GM18508 (cell line): Measurements from ENCODE around the gene ANKRD6.

Experiments used
- ATAC-seq: cut with Tn5 transposase; IDR thresholded peaks from one replicate; pipeline ENCODE4 v1.9.1; 2021; ENCODE audit warnings: moderate number of reproducible peaks; ENCODE audit not compliant: insufficient read depth, unreplicated experiment

The ANKRD6 gene

DNA sequence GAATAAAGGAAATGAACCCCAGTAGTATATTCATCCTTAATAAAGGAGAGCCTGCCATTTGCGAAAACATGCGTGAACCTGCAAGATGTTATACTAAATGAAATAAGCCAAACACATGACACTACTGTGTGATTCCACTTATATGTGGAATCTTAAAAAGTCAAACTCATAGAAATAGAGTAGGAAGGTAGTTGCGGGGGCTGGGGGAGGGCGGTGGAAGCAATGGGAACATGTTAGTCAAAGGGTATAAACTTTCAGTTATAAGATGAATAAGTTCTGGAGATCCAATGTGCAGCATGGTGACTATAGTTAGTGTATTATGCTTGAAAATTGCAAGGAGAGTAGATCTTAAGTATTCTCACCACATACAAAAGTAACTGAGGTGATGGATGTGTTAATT lies 72.9 kb downstream of the ANKRD6 start:
- no peak for ATAC-seq

DNA sequence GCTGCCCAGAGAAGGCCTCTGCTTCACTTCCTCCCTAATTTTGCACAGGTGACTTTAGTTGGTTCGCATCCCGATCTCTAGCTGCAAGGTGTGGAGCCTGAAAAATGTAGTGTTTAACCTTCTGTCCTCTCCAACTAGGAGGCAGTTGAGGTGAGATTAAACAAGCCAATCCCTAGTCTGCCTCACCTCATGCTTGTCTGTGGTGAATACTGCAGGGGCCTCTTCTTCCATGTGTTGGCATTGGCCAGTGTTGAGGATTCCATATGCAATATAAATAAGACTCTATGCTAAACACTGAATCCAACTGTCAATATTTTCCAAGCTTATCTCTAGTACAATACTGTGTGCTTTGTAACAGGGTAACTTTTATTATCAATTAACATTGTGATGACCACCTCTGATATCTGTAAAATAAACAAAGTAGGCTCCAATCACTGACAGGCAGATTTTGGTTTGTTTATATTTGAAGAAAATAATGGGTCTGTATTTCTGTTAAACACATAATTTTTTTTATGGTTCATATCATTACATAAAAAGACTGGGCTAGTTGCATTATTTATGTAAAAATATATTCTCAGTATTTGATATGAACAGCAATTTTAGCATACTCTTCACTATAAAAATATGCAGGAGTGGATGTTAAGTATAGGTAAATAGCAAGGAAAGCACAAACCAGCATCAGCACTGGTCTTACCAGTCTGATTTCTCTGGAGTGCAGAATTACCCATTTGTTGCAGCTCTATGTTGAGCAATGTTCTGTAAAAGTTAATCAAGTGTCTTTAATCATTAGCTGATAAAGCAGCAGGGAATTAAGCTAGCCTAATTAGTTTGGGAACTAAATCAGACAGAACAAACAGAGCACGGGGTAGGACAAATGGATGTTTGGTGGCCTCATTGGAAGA lies 74.0 kb downstream of the ANKRD6 start:
- no peak for ATAC-seq

DNA sequence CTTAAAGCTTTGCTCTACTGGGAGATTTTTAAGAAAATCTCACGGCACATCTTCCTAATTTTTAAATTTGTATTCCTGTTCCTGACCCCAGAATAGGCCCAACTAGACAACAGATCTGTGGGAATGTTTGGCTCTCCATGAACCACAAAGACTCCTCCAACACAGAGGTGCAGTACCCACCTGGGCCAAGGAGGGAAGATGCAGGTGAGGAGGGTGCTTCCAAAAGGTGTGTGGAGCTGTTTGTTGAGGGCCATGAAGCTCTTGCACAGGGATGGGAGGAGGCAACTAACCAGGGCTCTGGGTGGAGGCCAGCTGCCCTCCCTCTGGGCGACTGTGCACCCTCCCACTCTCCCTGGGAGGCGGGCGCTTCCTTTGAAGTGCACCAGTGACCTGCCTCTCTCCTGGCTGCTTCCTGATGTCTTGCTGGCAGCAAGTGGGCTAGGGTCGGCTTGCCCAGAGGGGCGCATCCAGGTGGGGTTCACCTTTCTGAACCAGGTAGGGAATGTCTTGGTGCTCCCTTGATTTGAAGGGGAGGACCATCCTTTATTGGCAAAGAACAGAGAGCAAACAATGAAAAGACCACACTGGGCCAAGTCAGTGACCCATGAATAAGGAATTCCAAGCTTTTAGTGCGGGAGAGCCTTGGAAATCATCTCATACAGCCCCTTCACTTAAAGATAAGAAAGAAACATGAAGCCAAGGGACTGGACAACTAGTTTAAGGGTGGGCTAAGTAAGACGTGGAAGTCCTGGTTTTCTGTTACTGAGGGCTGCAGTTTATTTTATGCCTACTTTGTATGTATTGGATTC lies 76.0 kb downstream of the ANKRD6 start:
- no peak for ATAC-seq

- no peak for ATAC-seq
Observed at GRCh38 chr6:89509777-89510281, 76.9 kb downstream of the ANKRD6 start.

DNA sequence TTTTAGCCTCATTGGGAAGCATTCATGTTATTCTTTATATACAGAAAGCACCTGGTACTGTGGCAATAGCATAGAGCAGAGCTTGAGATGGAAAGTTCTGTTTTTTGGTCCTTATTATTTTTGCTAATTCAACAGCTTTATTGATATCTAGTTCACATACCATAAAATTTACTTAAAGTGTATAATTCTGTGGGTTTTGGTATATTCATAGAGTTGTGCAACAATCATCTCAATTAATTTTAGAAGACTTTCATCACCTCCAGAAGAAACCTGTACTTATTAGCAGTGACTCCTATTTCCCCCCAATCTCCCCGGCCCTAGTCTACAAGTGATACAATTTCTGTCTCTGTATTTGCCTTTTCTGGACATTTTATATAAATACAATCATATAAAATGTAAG lies 77.4 kb downstream of the ANKRD6 start:
- no peak for ATAC-seq

DNA sequence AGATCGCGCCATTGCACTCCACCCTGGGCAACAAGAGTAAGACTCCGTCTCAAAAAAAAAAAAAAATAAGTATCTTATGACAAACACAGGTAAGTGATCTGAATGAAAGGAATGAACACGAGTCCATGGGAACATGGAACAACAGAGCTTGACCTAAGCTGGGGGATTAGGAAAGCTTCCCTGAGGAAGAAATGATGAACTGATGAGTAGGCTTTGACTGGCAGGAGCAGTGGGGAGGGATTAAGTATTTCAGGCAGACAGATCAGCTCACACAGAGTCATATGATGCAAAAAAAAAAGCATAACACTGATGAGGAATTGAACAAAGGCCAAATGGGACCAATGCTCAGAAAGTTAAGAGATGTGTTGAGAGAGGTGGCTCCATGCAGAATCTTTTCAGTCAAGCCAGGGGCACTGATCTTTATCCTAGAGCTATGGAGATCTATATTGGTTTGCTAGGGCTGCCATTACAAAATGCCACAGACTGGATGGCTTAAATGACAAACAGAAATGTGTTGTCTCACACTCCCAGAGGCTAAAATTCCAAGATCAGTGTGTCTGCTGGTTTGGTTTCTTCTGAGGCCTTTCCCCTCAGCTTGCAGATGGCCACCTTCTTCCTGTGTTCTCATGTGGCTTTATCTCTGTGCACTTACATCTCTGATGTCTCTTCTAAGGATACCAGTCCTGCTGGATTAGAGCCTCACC lies 85.6 kb downstream of the ANKRD6 start:
- no peak for ATAC-seq

GRCh38 chr6:89520736-89521135 lies 87.8 kb downstream of the ANKRD6 start:
- no peak for ATAC-seq

DNA sequence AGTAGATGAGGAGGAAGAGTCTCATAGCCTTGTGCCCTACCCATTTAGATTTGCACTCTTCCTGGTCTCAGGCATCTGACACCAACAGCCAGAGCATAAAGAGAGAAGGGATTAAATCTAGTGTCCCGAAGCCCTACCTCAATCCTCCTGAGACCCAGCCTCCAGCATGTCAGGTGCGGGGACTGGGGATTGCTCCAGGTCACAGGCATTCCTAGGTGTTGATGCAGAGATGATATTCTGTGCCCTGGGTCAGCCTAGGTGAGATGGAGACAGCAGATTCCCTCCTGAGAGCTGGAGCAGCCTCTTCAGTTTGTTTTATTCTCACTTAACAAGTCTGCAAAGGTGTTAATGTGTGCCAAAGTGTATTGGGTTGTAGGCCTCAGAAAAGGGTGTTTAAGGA lies 89.8 kb downstream of the ANKRD6 start:
- no peak for ATAC-seq

DNA sequence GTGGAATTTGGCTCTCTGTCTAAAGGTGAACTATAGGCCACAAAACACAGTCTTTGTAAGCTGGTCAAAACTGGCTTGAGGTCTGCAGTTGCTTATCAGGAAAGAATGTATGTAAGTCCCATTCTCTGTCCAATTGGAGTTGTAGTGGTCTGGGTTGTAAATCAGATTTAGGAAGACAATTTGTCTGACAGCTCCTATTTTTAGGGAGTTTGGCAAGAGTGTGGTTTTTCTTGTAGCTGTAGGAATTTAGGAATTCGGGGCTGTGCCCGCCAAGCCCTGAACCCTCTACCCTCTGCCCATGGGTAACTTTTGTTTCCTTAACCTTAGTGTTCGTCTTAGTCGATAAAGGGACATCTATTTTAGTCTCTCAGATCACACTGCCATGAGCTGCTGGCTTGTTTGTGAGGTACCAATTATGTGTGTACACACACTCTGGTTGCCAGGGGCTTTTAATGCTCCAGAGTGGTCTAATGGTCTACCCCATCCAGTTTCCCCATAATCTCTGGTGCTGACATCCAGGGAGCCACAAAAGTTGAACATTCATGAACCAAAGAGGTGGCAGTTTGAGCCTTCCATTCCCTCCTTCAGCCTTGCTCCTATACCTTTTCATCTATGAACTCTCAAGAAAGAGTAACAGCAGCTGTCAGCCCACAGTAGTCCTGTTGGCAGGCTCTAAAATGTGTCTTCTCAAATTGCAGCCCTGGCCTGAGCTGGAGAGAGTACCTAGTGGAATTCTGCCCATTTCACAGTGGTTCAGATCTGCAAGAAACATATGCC lies 93.0 kb downstream of the ANKRD6 start:
- no peak for ATAC-seq

DNA sequence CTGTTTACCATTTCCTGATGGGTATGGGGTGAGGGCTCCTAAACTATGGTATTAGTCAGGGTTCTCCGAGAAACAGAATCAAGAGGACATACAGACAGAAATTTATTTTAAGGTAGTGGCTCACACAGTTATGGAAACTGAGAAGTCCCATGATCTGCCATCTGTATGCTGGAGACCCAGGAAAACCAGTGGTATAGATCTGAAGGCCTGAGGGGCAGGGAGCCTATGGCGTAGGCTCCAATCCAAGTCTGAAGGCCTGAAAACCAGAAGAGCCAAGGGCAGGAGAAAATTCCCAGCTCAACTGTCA lies 93.6 kb downstream of the ANKRD6 start:
- ATAC-seq, result no peak

DNA sequence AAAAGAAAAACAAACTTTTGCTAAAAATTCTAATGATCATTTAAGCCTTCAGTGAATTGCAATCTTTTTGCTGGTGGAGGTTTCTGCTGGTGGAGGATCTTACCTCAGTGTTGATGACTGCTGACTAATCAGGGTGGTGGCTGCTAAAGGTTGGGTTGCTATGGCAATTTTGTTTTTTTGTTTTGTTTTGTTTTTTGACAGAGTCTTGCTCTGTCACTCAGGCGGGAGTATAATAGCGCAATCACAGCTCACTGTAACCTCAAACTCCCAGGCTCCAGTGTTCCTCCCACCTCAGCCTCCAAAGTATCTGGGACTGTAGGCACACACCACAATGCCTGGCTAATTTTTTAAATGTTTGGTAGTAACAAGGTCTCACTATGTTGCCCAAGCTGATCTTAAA lies 94.7 kb downstream of the ANKRD6 start:
- no peak for ATAC-seq

DNA sequence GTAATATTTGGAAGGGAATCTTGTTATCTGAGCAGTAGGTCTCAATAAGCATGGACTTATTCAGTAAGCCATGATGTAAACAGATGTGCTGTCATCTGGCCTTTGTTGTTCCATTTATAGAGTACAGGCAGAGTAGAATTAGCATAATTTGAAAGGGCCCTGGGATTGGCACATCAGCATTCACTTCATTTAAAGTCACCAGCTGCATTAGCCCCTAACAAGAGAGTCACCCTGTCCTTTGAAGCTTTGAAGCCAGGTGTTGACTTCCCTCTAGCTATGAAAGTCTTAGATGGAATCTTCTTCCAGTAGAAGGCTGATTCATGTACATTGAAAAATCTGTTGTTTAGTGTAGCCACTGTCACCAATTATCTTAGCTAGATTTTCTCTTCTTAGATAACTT lies 95.9 kb downstream of the ANKRD6 start:
- ATAC-seq, result no peak

DNA sequence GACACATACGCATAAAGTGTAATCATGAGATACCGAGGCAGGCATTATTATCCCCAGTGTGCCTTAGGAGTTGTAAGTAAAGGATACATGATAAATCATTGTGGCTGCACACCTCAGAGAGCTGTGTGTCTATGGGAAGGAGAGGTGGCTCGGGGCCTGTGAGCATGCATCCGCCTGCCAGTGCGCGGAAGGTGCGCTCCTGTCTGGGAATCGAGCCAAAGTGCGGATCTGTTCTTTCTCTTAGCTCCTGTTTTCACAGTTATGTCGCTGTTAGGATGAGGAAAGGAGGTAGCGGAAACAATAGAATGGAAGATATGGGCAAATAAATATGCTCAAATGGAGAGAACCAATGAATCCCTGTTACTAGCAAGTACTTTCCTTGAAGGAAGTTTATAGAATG lies 98.0 kb downstream of the ANKRD6 start:
- no peak for ATAC-seq

- ATAC-seq, result no peak
Observed at GRCh38 chr6:89536231-89536630, 103.3 kb downstream of the ANKRD6 start.

- no peak for ATAC-seq
Observed at GRCh38 chr6:89539779-89540178, 106.8 kb downstream of the ANKRD6 start.

DNA sequence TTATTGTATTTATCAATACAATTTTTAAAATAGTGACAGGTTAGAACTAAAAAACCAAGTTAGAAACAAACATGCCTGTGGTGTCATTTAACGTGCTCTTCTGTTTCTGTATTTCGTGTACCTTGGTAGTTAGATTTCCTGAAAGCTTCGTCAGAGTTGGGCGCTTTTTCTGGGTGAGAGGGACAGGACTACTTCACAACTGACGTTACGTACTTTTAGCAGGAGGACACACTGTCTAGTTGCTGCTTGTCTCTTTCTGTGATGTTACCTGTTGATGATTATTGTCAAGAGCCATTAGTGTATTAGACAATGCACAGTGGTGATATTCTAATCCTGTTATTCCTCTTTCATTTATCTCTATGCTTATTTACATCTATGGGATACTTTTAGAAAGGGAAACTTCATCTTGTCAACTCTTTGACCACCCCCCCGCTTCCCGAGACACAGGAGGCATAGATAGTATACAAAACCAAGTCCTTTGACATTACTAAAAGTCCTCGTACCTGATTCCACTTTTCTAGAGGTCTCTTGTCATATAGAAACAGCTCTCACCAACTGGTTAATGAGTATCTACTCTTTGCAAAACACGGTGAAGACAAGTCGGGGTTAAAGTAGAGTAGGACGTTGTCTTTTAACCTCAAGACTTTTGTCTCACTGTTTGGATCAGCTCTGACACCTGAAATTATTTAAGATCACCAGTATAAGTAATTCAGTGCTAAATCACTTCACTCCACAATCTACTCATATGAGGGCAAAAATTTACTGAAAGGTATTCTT lies 109.3 kb downstream of the ANKRD6 start:
- ATAC-seq, result no peak

DNA sequence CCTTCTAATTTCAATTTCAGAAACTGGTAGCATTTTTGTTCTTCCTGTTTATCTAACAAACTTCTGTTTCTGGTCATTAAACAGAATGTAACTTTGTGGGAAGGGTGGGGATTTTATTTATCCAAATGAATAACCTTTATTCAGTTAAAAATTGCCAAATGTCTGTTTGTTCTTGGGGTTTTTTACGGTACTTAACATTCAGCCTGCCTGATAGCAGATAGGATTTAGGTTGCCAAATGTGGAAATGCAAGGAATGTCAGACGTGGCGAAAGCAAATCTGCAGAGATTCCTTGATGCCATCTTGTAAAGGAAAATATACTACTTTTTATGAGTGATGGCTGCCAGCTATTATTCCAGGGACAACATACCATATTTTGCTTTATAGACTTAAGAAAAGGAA lies 109.9 kb downstream of the ANKRD6 start:
- no peak for ATAC-seq

DNA sequence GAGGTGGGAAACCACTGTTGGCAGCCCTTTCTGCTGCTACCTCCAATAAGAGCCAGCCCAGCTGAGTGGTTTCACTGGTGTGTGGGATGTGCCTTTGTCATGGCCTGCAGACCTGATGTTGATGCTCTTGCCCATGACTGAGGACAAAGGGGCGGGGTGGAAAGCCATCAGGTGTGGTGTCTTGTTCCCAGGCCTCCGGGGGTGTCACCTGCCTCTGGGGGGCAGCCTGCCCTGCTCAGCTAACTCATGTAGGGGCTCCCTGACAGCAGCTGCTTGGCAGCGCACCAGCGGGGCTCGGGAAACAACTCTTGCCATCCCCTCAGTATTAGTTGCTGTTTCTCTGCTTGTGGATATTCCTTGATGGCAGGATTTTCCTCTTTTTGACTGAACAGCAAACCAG lies 114.3 kb downstream of the ANKRD6 start:
- no peak for ATAC-seq

DNA sequence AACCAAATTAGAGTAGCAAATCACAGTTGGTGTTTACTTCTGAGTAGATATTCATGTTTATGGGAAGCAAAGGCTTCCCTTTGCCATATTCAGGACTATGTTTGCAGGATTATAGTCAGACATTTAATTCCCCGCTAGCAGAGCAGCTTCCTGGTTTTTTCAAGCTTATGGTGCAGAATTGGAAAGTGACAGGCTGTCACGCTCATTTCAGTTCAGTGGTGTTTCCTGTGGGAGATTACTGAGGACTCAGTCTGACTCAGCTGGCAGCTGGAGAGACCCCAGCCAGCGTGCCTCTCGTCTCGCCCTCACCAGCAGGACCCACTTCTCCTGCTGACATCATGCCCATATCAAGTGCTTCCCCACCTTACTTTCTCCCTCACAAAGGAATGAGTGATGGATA lies 120.5 kb downstream of the ANKRD6 start:
- no peak for ATAC-seq
